ENCODE results near the gene TLX3.
"Not testable (repeated sequence)": the region's sequence is repeated elsewhere in the genome, so short reads cannot be mapped to it uniquely, and the experiment has no call there.

The TLX3 gene
- total RNA-seq: 0 reads per million in 2 donors

DNA sequence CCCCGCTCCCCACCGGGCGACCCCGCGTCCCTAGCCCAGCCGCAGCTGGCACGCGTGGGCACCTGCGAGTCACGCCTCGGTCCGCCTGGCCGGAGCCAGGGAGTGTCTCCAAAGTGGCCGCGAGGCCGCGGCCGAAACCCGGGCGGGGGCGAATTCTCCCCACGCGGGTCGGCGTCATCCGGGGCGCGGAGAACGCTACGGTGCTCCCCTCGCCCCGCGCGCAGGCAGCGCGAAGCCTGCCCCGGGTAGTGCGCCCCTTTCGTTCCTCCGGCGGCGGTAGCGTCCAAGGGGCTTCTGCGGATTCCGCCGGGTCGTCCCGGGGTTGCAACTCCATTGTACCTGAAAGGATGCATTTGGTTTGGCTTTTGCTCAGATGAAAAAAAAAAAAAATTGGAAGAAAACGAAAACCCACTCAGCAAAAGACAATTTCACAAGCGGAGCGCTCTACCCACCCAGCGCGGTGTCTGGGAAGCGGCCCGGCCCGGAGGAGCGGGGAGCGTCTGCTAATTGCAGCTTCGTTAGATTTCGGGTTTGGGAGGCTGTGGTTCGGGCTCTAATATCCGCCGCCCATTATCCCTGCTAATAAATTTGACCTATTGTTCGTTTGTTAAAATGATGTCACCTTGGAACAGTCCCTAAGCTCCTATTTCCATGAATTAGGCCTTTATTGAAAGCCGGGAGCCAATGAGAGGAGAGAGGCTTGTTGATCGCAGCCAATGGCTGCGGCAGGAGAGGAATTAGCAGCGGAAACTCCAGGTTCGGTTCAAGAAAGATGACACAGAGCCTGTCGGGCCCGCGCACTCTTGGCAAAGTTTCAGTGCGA lies at the start of gene TLX3:
TSS of gene TLX3 (plus strand) at position 796 of the 823 bp plus-strand sequence. CDS start 118 bp downstream, outside the sequence.
- no peak for DNase-seq

DNA sequence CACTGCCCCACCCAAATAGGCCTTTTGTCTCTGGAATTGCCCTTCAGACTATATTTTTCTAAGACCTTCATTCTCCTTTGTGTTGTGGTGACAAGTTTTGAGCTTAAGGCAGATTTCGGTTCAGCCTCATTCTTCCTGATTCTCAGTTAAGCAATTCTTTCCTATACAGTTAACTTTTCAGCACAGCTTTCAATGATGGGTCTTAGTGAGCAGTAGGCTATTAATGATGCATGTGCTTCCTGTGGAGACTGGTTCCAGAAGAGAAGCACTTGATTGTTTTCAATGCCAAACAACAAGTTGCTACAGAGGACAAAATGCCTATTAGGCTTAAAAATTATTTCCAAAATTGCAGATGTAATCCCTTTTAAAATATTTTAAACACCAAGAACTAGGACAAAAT lies 47.7 kb upstream of the TLX3 start:
- no peak for DNase-seq

DNA sequence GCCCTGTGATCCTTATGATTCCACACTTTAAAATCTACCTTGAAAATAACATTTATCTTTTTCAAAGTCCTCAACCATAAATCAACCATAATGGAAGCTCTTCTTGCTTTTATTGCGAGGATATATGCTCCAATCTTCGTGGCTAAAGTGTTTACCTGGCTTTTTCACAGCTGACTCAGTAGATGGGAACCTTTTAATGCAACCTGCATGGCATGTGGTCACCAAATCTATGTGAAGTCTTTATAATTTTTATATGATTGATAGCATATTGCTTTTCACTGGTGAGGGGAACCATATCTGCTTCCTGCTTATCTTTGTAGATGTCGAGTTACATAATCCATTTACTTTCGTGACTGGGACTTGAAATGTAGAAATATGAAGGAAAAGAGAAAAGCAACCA lies 47.1 kb upstream of the TLX3 start:
- DNase-seq: no peak

DNA sequence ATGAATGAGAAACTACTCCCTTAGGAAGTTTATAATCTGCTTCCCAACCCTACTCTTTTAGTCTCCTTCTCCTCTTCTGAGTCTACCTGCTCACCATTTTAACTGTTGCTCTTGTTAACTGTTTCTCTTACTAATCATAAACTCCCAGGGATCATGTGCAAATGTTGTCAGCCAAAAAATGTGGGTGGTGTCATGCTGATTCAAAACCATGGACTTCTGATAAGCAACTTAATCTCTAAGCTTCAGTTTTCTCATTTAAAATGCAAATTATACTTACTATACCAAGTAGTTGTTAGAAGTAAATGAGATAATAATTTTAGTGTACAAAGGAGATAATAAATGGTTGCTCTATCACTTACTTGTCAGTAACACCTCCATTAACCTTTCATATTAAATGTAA lies 45.9 kb upstream of the TLX3 start:
- no peak for DNase-seq

DNA sequence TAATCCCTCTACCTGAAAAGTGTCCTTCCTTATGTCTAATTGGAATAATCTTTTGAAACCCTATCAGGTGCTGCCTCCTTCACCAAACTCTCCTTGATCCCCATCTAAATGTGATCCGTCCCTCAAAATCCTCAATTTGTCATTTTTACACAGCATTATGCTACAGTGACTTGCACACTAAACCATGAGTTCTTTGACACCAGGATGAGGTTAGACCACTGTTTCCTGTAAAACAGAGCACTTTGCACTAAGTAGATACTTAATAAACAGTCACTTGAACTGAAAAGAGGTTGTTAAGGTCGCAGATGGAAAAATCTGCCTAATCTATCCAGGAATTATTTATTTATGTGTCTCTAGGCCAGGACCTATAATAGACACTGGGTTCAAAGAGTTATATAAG lies 44.2 kb upstream of the TLX3 start:
- no peak for DNase-seq

DNA sequence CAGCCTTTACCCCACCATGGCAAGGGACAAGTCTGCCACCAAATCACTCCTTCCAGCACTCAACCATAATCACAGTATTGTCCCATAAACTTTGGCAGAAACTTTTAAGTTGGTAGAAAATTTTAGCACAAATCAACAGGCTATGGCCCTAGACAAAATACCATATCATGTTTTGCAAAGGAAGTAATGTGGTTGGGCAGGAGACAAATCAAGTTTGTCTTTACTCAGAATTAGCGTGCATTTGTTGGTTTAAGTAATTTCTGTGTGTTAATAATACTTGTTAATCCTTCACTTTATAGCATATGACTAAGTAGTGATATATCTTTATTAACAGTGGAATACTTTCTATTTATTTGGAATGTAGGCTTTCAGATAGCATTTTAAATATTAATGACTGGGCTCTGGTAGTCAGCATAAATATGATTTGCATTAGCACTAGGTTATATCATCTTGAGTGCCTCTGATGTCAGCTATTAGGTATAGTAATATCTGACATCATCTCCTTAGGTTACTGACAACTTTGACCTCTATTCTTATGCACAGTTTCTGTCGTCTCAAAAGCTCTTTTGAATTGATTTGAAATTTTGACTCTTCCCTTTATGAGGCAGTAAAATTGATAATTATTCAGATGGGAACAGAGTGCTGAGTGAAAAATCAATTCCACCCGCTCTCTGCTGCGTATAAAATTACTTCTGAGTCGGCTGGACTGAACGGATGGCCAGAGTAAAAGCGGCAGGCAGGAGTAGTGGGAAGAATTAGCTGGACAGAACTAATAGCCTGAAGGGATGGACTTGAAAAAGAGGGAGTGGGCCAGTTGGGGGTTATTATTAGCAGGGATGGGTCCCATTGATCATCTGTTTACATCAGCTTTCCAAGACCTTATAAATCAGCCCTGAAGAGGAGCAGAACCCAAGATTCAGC lies 40.1 kb upstream of the TLX3 start:
- DNase-seq: no peak

DNA sequence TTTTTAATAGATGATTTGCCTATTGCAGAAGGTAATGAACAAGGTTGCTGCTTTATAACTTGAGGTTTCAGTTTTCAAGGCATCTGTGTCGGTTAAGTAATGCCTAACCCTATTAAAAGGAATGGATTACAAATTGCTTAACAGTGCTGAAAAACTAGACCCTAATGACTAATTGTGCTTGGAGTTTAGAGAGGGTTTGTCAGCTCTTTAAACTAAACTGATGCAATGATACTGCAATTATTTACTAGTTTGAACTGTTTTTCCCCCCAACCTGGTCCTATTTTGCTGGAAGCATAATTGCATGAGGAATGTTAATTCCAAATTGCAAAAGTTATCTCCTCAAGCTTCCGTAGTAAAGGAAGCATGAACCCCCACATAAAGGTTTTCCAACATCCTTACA lies 39.3 kb upstream of the TLX3 start:
- no peak for DNase-seq

DNA sequence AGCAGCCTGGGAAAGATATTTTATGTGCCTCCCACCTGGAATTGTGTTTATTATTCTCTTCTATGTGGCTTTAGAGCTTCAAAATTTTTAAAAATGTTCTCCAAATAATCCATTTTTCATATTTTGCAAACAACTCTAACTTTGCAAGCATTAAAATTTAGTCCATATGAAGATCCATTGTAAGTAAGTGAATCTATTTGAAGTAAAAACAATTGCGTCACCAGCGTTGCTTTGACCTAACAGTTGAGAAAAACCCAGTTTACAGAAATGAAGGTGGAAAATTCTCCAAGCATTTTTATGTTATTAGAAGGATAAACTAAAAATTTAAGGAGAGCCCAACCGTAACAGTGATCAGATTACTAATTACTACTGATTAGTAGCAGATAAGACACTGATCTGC lies 38.9 kb upstream of the TLX3 start:
- no peak for DNase-seq

DNA sequence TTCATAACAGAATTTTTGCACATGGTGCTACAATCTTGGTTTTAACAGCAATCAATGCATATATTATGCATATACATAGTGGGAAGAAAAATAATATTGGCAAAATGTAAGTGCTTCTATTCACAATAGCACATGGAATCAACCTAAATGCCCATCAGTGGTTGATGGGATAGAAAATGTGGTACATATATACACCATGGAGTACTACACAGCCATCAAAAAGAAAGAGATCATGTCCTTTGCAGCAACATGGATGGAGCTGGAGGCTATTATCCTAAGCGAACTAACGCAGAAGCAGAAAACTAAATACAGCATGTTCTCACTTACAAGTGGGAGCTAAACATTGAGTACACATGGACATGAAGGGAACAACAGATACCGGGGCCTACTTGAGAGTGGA lies 37.2 kb upstream of the TLX3 start:
- no peak for DNase-seq

DNA sequence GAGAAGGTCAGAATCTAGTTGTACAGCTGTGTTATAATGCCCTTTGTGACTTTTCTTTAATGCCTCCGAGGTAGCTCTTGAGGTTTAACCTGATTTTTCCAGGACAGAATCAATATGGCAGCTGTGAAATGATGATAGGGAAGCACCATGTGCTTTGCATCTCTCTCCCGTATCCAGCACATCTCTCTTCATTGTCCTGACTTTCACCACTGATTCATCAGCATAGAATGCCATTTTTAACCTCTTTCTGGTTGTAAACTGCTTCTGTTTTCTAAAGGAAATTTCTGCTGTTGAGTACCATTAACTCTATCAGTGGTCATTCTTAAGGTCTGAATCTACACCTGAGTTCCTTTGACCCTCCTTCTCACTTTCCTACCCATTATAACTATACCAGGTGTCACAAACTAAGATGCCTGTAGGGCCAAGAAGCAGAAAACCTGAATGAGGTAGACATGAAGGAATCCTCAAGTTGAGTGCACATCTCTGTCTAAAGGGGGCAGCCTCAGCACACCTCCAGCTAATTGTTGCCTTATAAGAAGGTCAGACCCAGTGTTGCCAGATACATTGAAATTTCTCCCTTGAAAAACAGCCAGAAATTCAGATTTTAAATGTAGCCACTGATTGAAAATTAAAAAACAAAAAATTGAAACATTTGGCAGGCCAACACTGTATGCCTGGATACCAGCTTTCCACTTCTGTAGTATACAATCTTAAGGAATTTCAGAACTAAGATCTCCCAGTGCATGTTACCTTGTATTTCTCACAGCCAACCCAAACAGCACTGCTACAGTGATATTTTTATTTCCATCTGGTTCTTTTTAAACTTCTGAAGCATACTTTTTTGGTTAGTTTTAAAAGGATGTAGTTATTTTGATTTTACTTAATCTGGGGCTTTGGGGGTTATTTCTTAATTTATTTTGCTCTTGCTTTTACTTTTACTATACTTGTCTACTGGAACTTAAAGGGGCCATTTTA lies 35.8 kb upstream of the TLX3 start:
- no peak for DNase-seq

DNA sequence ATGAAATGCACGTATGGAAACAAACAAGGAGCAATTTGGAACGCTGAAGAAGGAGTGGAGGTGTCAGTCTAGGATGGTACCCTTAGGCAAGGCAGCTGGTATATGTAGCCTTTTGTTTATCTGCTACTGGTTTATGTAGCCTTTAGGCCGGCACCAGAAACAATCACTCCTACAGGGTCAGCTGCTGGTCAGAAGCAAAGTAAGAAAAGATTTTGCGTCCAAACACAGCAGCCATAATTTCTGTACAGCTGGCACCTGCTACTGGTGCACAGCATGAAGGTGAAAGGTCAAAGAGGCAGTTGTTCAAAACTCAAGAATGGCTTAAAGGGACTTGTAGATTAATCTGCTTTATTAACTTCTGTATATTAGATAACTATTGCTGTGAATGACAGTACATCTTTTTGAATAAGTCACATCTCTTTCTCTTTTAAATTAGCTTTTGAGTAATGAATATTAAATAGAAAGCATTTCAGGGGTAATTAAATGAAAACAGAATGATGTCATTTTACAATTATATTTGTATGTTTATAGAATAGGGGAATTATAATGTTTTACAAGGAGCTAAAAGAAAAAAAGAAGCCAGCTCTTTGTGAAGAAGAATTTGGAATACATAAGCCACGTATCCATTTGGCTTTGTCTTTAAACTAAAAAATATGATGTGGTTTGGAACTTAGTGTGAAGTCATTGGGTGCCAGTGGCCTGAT lies 33.1 kb upstream of the TLX3 start:
- no peak for DNase-seq

DNA sequence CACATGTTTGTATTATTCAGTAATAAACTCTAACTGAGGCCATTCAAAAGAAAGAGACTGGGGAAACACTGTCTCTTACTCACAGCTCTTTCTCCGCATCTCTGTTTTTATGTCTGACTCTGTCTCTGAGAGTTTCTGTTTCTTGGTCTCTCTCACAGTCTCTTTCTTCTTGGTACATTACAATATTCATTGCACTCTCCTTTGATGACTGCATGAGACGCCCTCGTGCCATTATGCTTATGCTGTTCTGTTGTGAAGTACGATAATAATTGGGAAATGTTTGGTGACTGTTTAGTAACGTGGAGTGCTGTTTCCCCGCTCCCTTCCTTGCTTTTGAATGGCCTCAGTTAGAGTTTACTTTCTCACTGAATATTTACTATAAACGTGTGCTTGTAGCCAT lies 25.3 kb upstream of the TLX3 start:
- DNase-seq: no peak

DNA sequence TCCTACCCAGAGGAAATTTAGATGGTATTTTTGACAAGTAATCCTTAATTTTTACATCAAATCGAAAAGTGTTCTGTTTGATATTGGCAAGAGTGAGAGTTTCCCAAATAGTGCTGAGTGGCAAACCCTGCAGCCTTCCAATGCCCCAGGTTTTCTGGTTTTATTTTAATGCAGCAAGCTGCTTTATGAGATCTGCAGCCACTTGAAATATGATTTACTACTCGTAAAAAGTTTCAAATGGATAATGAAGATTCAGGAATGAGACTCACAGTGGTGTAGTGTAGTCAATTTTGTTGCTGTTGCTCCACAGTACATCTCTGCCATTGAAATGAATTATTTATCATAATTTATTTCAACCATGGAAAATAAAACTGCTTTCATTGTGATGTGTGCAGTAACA lies 23.6 kb upstream of the TLX3 start:
- no peak for DNase-seq

DNA sequence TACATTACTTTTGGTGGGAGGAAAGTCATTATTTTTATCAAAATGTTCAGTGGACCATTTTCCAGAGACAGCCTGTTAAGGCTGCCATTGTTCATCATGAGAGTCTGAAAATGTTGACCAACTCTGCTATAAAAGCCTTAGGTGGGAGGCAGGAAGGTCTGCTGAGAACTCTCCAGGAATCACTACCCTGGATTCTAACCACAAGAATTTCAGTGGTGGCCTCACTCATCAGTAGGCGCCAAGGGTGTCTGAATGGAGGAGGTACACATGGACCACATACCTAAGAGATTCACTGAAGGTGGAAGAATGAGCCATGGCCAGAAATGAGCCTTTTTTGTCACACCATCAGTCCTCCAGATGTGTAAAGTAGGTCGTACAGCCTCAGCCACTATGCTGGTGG lies 21.0 kb upstream of the TLX3 start:
- no peak for DNase-seq

DNA sequence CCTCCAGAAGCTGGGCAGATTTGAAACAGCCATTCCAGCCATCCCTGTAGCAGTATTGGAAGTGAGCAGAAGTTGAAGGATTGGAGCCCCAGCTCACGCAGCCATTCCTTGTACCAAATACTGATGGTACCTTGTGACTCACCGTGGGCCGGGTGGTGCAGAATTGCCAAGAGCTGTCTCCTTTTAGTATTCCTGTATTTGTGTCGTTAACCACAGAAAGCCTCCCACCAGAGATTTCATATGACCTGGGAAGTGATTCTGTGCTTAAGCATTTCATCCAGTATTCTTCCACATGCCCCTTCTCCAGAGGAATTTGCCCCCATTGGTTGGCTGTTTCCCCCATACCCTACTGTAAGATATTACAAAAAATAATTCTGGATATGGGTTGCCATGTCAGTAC lies 17.7 kb upstream of the TLX3 start:
- DNase-seq: no peak

DNA sequence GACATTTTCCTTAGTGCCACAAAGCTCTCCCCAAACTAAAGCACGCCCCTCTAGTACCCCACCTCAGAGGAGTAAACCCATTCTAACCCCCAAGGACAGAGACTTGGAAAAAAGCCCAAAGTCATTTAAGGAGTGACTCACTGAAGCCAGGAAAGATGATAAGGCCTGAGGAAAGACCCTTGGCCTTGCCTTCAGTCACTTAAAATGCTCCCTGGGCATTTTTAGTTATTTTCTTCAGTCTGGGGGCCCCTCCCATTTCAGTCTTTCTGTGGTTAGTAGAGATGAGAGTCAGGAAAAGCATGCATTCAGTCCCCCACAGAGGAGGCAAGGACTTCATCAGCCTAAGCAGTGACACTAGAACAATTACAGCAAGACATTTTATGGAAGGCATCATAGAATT lies 13.7 kb upstream of the TLX3 start:
- DNase-seq: no peak

DNA sequence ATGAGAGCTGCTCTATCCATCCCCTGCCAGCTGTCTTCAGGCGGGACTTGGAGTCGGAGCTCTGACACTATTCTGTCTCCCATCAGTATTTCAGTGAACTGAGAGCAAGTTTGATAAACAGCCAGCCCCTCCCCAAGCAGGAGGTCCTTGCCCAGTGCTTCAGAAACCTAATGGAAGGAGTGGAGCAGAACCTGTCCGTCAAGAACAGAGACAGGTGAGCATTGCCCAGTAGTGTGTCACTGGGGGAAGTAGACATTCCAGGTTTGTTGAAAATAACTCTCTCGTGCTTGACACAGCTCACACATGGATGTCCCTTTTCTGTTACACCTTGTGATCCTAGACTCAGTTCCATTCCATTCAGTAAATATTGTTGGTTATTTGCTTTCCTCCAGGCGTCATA lies 13.2 kb upstream of the TLX3 start:
- no peak for DNase-seq

DNA sequence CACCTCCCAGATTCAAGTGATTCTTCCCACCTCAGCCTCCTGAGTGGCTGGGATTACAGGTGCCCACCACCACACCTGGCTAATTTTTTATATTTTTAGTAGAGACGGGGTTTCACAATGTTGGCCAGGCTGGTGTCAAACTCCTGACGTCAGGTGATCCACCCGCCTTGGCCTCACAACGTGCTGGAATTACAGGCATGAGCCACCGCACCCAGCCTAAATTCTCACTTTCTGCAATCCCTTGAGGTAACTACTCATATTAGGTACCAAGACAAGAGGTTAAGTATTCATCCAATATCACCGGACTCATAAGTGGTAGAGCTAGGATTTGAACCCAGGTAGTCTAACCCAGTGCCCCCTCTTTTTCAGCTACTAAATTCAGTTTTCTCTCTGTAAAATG lies 11.1 kb upstream of the TLX3 start:
- not testable (repeated sequence) for DNase-seq

DNA sequence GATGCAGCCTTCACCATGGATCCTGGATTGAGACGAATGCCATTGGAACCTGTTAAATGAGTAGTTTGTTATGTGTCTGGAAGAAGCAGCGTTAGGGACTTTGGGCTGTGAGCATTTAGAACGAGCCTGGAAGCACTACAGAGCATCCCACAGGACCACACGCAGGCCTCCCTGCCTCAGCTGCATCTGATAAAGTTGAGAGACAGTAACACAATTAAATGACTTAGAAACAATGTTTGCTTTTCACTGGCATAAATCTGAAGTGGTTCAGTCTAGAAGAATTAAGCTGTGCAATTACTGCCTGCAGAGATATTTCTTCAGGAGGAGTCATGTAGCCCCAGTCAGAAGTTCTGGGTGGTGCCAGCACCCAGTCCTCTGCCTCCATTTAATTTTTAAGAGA lies 9.8 kb upstream of the TLX3 start:
- DNase-seq: no peak

DNA sequence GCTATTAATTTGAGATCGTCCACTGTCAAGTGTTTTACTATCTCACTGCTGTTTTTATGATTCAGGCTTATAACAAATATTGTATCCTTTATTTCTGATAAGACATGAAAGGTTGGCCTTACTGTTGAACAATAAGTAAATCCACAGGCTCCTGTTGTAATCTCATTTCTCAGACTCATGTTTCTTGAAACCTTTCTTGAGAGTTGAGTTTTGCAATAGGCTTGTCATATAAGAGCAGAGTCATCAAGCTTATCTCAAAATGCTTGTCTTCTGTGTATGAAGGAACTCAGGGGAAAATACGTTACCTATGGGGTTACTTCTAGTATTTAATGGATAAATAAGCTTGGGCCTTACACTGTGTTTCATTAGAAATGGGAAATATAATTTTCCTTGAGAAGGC lies 9.2 kb upstream of the TLX3 start:
- no peak for DNase-seq

DNA sequence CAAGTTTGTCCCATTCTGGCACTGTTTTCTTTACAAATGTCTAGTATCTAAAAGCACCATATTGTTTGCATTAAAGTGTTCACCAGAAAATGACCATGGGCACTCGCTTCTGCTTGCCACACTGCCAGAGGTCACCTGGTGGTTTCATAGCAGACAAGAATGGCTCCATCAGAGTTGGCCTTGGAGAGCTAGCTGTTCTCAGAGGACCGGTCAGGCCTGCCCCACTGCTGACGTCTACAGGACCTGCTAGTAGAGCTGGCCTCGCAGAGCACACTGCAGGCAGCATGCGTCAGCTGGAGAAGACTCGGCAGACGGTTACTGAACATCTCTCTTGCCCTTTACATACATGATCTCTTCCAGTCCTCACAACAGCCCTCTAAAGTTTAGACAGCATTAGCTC lies 8.7 kb upstream of the TLX3 start:
- DNase-seq: no peak

DNA sequence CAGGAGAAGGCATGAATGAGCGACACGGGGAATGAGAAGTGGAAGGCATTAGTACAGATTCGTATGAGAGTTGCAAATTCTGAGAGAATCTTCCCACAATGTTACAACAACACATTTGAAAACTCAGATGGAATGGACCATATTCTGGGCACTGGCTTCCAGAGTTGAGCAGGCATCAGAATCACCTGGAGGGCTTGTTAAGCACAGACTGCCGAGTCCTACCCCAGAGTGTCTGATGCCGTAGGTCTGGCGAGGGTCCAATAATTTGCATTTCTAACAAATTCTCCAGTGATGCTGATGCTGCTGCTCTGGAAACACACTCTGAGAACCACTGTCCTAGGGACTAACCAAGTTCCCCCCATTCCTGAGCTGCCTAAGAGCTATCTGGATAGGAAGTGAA lies 2.9 kb upstream of the TLX3 start:
- DNase-seq: no peak
